ENCODE measurements around the gene ISM2. TPM values are rescaled to one million over a fixed set of nuclear protein-coding genes. Genes with fewer than 3 reads are reported as not detected.

The ISM2 gene
- total and polyA plus RNA-seq, 9 of the 15 experiments (the other 6 are each of a cell fraction or from before 2014, with no cell fraction given) = 0.08 to 0.11 TPM; not detected in 7

DNA sequence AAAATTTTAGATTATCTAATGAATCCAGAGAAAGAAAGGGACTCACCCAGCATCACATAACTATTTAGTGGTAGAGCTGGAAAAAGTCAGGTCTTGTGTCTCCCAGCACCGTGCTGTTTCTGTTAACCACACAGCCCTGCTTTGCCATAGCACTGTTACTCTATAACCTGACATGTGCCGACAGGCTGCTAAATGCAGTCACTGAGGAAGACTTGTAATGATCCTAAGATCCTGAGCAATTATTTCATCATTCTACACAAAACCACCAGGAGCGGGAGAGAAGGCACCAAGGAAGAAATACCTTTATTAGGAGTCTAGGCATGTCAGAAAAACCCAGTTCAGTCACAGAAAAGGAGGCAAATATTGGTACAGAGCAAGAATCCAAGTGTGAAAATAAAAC lies 72.2 kb downstream of the ISM2 start:
- no TSS peak for BruUV-seq (replicated peaks)
- Histone ChIP-seq H3K9me1 (ENCODE audit: control insufficient read depth, insufficient read depth, low read length) (no peaks in the 10 kb centered on the region), H4K20me1 (replicated peaks; ENCODE audit: control insufficient read depth, insufficient read depth, low read length) (no peaks in the 10 kb centered on the region), H3K4me2 (ENCODE audit: insufficient read depth, low read length) (no peak overlapping the region), H3K9me3 (replicated peaks; ENCODE audit: control insufficient read depth, insufficient read depth, low read depth, low read length) (no peaks in the 10 kb centered on the region), H3K36me3 (ENCODE audit: control insufficient read depth, insufficient read depth, low read length) (peaks cover 37% of the 10 kb centered on the region; the same call in 2 of the 3 replicates), H3K79me2 (ENCODE audit: control insufficient read depth, insufficient read depth, low read length) (no peaks in the 10 kb centered on the region), H3K27me3 (ENCODE audit: control insufficient read depth in 2 of 2, insufficient read depth in 2 of 2, low read length in 2 of 2) (no peaks in the 10 kb centered on the region), H3K9ac (ENCODE audit: insufficient read depth in 1 of 2, low read depth in 2 of 2, low read length in 2 of 2) (no peak overlapping the region), H3K27ac (ENCODE audit: extremely low read depth, low read depth, low read length) (no peak overlapping the region), H3K4me1 (replicated peaks in 1 of 2; ENCODE audit: control insufficient read depth in 2 of 2, insufficient read depth in 2 of 2, low read length in 2 of 2) (no peaks in the 10 kb centered on the region), H2AFZ (ENCODE audit: low read depth, low read length) (no peak overlapping the region), H3K4me3 (no peak overlapping the region)
- 90% methylated on average over 3 of the region's 3 CpGs for WGBS (ENCODE audit: insufficient coverage, low coverage, missing lambda C conversion rate)
- DNase-seq (ENCODE audit: extremely low read depth in 1 of 4, low spot score in 3 of 4) = no peak
- intact Hi-C loops (cut with micrococcal nuclease) = no loop called here
- FAIRE-seq = no peak
- TF ChIP-seq, protein P1, sequence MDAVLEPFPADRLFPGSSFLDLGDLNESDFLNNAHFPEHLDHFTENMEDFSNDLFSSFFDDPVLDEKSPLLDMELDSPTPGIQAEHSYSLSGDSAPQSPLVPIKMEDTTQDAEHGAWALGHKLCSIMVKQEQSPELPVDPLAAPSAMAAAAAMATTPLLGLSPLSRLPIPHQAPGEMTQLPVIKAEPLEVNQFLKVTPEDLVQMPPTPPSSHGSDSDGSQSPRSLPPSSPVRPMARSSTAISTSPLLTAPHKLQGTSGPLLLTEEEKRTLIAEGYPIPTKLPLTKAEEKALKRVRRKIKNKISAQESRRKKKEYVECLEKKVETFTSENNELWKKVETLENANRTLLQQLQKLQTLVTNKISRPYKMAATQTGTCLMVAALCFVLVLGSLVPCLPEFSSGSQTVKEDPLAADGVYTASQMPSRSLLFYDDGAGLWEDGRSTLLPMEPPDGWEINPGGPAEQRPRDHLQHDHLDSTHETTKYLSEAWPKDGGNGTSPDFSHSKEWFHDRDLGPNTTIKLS (IDR thresholded peaks at IDR 0.05; ENCODE audit: borderline replicate concordance, low read depth) = no peak
- TF ChIP-seq HLTF (IDR thresholded peaks at IDR 0.05) = no peak
- TF ChIP-seq, protein P2, sequence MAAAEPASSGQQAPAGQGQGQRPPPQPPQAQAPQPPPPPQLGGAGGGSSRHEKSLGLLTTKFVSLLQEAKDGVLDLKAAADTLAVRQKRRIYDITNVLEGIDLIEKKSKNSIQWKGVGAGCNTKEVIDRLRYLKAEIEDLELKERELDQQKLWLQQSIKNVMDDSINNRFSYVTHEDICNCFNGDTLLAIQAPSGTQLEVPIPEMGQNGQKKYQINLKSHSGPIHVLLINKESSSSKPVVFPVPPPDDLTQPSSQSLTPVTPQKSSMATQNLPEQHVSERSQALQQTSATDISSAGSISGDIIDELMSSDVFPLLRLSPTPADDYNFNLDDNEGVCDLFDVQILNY (CRISPR knock-in tag; IDR thresholded peaks at IDR 0.05) = no peak
- no peak for TF ChIP-seq HSF4 (CRISPR knock-in tag; IDR thresholded peaks at IDR 0.05; ENCODE audit: borderline replicate concordance)
- TF ChIP-seq POLR2B (IDR thresholded peaks at IDR 0.05; ENCODE audit: low read depth, partially characterized antibody) = no peak
- no peak for TF ChIP-seq RAD21 (CRISPR knock-in tag; conservative IDR thresholded peaks at IDR 0.05 in 1 of 2, IDR thresholded peaks at IDR 0.05 in 1 of 2)
- no peak for TF ChIP-seq DACH1 (IDR thresholded peaks at IDR 0.05; ENCODE audit: partially characterized antibody)
- TF ChIP-seq BMI1 (IDR thresholded peaks at IDR 0.05; ENCODE audit: low read length) = no peak
- no peak for TF ChIP-seq SMARCE1 (IDR thresholded peaks at IDR 0.05)
- no peak for TF ChIP-seq HIVEP1 (CRISPR knock-in tag; IDR thresholded peaks at IDR 0.05)
- TF ChIP-seq FOS (IDR thresholded peaks at IDR 0.05; ENCODE audit: extremely low read depth, insufficient read length) = no peak
- no peak for TF ChIP-seq CEBPB (tag; IDR thresholded peaks at IDR 0.05)
- no peak for TF ChIP-seq BCL6 (CRISPR knock-in tag; IDR thresholded peaks at IDR 0.05)
- no peak for TF ChIP-seq SMAD4 (CRISPR knock-in tag; conservative IDR thresholded peaks at IDR 0.05)
- TF ChIP-seq C11orf30 (IDR thresholded peaks at IDR 0.05; ENCODE audit: low read depth) = no peak
- TF ChIP-seq ZEB2 (IDR thresholded peaks at IDR 0.05) = no peak
- in situ Hi-C loops (cut with MboI) = no loop called here
- ChIA-PET POLR2A (no interaction called here), CTCF (ENCODE audit: low intra/inter-chr PET ratio) (no interaction called here)
- no peak for ATAC-seq
